ENCODE data around the gene COL19A1. TPM values are rescaled to one million over a fixed set of nuclear protein-coding genes. Genes with fewer than 3 reads are reported as not detected.

COL19A1 gene
- total RNA-seq, 2 donors from 2014 or later = 0.42 TPM; not detected in 1

DNA sequence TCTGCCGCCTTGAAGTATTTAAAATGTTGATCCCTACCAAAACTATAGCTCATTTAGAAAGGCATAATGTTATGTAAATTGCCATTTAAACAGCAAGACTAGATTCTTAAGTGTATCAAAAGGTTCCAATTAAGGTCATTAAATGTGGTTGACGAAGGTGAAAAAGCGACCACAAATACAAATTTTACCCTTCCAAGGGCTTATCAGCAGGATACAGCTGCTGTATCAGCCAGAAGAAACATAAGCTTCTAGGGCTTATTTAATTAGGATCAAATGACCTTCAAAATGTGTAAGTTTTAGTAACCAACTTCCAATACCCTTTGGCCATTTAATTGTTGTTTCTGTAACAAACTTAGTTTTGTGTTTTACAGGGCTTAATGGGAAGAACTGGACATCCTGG is 296.6 kb downstream of the COL19A1 start:
- DNase-seq (ENCODE audit: low spot score) (no peak), ATAC-seq (no peak)
- Mint-ChIP-seq H3K4me1 (ENCODE audit: low read depth in 2 of 2) (no peaks in the 10 kb centered on the region), H3K4me3 (no peak overlapping the region), H3K27me3 (peaks cover 0 to 6% of the 10 kb centered on the region in 2 donors), H3K36me3 (no peaks in the 10 kb centered on the region), H3K9me3 (no peaks in the 10 kb centered on the region), H3K27ac (no peak overlapping the region)

DNA sequence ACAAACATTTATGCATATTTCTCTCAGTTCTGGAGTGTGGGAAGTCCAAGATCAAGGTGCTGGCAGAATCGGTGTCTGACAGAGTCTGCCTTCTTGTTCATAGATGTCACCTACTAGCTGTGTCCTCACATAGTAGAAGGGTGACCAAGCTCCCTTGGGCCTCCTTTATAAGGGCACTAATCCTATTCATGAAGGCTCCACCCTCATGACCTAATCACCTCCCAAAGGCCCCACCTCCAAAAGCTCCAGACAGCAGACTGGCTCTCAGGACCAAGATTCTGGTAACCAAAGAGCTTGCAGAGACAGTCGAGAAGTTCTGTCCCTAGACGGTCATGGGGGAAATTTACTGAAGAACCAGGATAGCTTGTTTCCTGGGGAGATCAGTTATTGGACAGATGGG is 297.4 kb downstream of the COL19A1 start:
- no peak overlapping the region for H3K27ac Mint-ChIP-seq
- ATAC-seq (no peak), DNase-seq (ENCODE audit: low spot score) (no peak)
- no peaks in the 10 kb centered on the region for H3K36me3 Mint-ChIP-seq
- H3K4me1 Mint-ChIP-seq (ENCODE audit: low read depth in 2 of 2) = no peaks in the 10 kb centered on the region
- no peak overlapping the region for H3K4me3 Mint-ChIP-seq
- H3K9me3 Mint-ChIP-seq = no peaks in the 10 kb centered on the region
- H3K27me3 Mint-ChIP-seq = peaks cover 0 to 6% of the 10 kb centered on the region in 2 donors

DNA sequence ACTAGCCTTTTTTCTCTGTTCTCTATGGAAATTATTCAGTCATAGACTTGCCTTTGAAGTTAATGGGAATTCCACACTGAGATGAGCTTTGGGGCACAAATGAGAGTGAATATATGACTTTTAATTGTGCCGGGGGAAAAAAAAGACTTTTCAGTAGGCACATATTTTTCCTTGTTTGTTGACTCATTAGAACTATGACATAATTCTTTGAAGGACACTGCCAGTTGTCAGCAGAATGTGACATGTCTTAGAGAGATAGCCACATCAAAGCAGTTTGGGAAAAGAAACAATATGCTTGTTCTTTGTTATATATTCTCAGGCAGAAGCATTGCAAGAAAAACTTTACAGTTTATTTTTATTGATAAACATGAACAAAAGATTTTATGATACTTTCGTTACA is 298.2 kb downstream of the COL19A1 start:
- H3K4me3 Mint-ChIP-seq = no peak overlapping the region
- no peaks in the 10 kb centered on the region for H3K4me1 Mint-ChIP-seq (ENCODE audit: low read depth in 2 of 2)
- H3K9me3 Mint-ChIP-seq = no peaks in the 10 kb centered on the region
- ATAC-seq (no peak), DNase-seq (ENCODE audit: low spot score) (no peak)
- H3K27me3 Mint-ChIP-seq = peaks cover 0 to 9% of the 10 kb centered on the region in 2 donors
- H3K36me3 Mint-ChIP-seq = no peaks in the 10 kb centered on the region
- no peak overlapping the region for H3K27ac Mint-ChIP-seq

DNA sequence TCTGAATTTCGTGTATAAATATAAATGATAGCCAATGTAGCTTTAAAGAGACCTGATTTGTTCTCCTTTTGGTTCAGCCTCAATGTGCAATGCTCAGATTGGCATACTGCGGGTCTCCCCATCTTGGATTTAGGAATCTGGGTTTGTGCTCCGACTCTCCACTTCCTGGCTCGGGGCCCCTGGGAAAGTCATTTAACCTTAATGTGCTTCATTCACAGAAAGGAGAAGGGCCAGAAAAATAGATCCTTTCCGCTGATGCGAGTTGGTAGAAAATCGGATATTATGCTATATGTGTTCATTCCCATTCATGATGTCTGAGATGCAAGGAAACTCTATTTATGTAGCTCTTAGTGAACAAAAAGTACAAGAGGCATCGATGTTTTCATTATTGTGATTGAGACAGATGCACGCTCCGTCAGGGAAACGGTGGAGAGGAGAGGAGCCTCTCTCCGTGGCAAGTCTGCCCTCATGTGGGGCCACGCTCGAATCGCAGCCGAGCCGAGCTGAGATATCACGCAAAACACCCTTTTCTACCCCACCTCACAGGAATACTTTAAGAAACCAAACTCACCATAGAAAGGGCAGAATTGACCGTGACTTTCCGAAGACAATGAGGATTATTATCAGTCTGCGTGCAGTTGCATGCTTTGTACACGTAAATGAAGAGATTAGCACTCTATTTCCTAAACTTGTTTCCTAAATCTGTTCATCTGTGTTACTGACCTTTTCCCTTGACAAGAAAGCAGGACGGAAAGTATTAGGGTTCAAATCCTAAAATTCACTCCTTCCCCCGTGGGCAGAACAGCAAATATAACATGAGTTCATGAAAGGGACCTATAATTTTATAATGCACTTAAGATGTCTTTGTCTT is 300.0 kb downstream of the COL19A1 start:
- H3K9me3 Mint-ChIP-seq = no peaks in the 10 kb centered on the region
- DNase-seq (ENCODE audit: low spot score) (no peak), ATAC-seq (no peak)
- H3K4me1 Mint-ChIP-seq (ENCODE audit: low read depth in 2 of 2) = no peaks in the 10 kb centered on the region
- peaks cover 0 to 14% of the 10 kb centered on the region in 2 donors for H3K27me3 Mint-ChIP-seq
- no peak overlapping the region for H3K27ac Mint-ChIP-seq
- no peak overlapping the region for H3K4me3 Mint-ChIP-seq
- no peaks in the 10 kb centered on the region for H3K36me3 Mint-ChIP-seq

DNA sequence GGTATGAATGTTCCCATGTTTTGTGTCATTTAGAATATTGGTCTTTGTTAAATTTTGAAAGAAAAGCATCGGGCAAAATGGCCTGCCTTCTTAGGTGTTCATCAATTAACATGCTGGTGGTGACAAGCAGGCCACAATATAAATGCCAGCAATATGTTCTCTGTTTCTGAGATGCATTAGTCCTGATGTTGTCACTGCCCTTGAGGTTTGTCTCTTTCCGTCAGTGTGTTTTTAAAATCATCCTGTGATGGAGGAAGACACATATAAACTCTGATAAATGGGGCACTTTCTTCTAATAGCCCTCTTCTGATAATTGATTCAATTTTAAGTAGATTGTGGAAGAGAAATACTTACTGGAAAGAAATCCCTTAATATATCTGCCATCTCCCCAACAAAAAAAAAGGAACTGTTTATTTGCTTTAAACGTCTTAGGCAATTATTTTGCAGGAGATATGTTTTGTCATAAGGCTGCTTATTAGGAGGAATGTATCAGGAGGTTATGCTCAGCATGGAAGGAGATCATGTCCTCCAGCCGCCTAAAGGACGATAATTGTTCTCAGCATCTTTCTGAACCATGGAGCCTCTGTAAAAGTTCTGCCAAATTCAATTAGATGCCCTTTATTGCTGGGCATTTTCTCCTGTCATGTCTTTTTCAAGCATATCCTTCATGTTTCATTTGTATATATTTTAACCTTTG is 302.5 kb downstream of the COL19A1 start:
- no peak overlapping the region for H3K4me3 Mint-ChIP-seq
- H3K36me3 Mint-ChIP-seq = no peaks in the 10 kb centered on the region
- peaks cover 0 to 14% of the 10 kb centered on the region in 2 donors for H3K27me3 Mint-ChIP-seq

DNA sequence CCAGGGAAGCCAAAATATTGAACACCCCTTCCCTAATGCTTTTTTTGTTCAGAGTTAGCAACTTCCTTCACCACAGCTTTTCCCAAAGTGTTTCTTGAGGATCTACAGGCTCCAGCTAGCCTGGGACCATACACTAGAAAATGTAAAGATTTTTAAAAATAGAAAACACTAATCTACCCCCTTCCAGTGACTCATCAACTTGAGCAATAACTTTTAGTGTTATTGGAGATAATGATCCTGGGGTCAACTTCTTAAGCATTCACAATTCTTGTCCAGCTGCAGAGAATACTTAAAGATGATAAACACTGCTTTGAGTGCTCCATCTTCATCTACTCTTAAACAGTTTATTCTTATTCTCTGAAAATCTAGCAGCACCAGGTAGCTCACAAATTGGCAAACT is 304.9 kb downstream of the COL19A1 start:
- Mint-ChIP-seq H3K4me3 (no peak overlapping the region), H3K27me3 (peaks cover 0 to 14% of the 10 kb centered on the region in 2 donors), H3K9me3 (no peaks in the 10 kb centered on the region), H3K27ac (no peak overlapping the region), H3K36me3 (no peaks in the 10 kb centered on the region), H3K4me1 (ENCODE audit: low read depth in 2 of 2) (no peaks in the 10 kb centered on the region)
- ATAC-seq = no peak
- DNase-seq (ENCODE audit: low spot score) = no peak

More for the DNA sequence above, 302.5 kb downstream of the COL19A1 start:
- Mint-ChIP-seq H3K4me1 (ENCODE audit: low read depth in 2 of 2) (no peaks in the 10 kb centered on the region), H3K9me3 (no peaks in the 10 kb centered on the region), H3K27ac (no peak overlapping the region)
- ATAC-seq (no peak), DNase-seq (ENCODE audit: low spot score) (no peak)

DNA sequence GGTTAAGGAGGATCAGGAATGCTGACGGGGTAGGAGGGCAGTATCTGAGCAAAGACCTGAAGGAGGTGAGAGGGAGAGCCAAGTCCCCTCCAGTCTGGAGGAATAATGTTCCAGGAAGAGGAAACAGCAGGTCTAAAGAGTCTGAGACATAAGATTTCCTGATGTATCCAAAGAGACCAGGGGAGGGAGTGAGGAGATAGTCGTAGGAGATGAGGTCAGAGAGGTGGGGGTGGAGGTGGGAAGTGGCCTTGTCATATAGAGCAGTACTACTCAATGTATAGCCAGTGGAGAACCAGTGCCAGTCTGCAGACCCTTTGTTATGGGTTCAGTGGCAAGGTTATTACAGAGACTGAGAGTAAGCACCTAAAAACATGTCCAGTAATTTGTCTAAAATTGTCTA is 305.9 kb downstream of the COL19A1 start:
- Mint-ChIP-seq H3K4me1 (ENCODE audit: low read depth in 2 of 2) (no peaks in the 10 kb centered on the region), H3K27ac (no peak overlapping the region), H3K27me3 (peaks cover 0 to 8% of the 10 kb centered on the region in 2 donors), H3K4me3 (no peak overlapping the region), H3K9me3 (no peaks in the 10 kb centered on the region), H3K36me3 (no peaks in the 10 kb centered on the region)
- no peak for ATAC-seq
- no peak for DNase-seq (ENCODE audit: low spot score)

DNA sequence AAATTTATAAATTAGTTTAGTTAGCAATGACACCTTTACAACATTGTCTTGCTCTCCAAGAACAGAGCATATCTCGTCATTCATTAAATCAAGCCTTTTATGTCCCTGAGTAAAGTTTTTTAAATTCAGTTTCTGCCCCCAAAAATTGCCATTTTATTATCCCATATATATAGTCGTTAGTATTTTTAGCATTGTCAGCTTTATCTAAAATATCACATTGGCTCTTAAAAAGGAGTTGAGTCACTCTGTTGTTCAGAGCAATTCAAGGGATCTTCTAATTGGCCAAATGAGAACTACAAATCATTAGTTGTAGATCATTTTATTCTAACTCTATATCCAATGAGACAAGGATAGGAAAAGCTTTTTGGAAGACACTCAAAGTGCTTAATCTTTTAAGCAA is 309.4 kb downstream of the COL19A1 start:
- H3K36me3 Mint-ChIP-seq = no peaks in the 10 kb centered on the region
- no peak overlapping the region for H3K4me3 Mint-ChIP-seq
- no peak overlapping the region for H3K27ac Mint-ChIP-seq
- ATAC-seq (no peak), DNase-seq (ENCODE audit: low spot score) (no peak)
- H3K9me3 Mint-ChIP-seq = no peaks in the 10 kb centered on the region
- no peaks in the 10 kb centered on the region for H3K4me1 Mint-ChIP-seq (ENCODE audit: low read depth in 2 of 2)
- H3K27me3 Mint-ChIP-seq = no peaks in the 10 kb centered on the region

DNA sequence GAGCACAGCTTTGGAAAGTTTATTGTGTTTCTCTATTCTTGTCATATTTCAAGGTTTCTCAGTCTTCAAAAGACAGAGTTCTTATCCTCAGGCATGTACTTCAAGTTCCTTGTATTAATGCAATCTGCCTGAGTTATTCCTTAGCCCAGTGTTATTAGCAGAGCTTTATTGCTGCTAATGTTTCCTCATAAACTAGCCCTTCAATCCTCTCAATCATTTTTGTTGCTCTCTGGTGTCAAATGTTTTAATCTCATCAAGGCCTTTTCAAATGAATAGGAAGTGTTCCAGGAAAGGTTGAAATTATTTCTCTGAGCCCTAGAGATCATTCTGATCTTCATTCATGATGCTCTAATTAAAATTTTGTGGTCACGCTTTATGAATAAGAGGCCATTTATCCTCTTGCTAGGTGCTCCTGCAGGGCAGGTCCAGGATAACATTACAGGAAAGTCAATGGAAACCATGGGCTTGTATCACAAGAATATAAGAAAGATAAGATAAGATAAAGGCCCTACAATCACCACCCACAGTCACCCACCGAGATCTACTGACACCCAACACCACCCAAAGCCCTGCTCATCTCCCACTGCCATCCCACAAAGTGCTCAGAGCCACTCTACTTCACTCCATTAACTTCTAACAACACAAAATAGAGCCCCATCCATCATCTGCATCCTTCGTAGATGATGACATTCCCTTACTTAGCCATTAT is 310.6 kb downstream of the COL19A1 start:
- Mint-ChIP-seq H3K27me3 (no peaks in the 10 kb centered on the region), H3K4me3 (no peak overlapping the region), H3K9me3 (no peaks in the 10 kb centered on the region), H3K27ac (no peak overlapping the region), H3K4me1 (ENCODE audit: low read depth in 2 of 2) (no peaks in the 10 kb centered on the region), H3K36me3 (no peaks in the 10 kb centered on the region)
- ATAC-seq = no peak
- DNase-seq (ENCODE audit: low spot score) = no peak

DNA sequence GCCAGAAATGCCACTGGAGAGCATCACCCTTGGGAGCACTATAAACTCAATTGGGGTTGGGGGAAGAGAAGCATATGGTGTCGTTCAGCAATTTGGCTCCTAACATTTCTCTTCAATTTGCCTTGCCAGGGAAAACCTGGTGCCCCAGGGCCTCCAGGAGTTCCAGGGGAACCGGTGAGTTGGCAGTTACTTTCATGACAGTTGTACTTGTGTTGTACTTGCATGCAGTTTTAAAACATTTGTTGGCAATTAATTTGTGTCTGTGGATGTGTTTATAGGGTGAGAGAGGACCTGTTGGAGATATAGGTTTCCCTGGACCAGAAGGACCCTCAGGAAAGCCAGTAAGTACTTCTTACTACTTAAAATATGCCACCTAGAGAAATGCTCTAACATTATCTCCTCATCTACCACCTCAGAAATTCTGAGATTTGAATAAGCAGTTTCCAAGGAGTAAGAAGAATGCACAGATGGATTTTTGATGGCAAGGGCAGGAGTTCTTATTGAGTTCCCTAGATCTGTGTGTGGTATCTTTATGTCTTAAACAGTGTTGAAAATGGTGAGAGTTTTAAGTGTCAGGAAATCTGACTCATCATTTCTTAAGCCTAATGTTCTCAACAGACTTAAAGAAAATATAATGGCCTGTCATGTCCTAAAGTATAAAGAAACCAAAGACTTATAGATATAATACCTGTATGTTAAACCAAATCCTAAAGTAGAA is 314.0 kb downstream of the COL19A1 start:
- no peak for ATAC-seq
- Mint-ChIP-seq H3K27me3 (no peaks in the 10 kb centered on the region), H3K36me3 (no peaks in the 10 kb centered on the region), H3K4me3 (no peak overlapping the region), H3K4me1 (ENCODE audit: low read depth in 2 of 2) (no peaks in the 10 kb centered on the region), H3K9me3 (no peaks in the 10 kb centered on the region), H3K27ac (no peak overlapping the region)
- no peak for DNase-seq (ENCODE audit: low spot score)

DNA sequence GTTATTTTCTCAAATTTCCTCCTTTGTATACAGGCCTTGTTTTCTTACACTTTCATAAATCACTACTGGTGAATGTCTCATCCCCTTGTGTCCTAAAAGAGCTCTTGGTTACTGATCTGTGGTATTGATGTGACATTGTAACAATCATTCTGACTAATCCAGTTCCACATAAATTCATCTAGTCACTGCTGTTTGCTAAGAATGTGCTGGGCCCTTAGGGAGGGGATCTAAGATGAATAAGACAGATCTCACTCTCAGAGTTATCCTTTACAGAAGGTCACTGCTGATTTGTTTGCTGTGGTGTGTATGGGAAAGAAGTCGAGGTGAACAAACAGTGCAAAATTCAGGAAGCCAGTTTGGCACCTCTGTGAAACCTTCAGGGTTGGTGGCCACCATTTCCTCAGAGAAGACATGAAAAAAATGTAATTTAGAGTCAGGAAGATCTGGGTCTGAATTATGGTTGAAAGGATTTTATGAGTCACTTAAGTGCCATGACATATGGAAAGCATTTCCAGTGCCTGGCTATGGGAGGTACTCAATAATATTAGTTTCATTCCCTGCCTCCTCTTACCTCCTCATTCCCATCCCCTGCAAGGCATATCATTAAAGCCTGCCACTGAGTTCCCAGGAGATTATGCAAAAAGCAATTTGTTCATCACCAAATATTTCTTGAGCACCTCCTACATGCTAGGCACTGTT is 314.7 kb downstream of the COL19A1 start:
- ATAC-seq = no peak

DNA sequence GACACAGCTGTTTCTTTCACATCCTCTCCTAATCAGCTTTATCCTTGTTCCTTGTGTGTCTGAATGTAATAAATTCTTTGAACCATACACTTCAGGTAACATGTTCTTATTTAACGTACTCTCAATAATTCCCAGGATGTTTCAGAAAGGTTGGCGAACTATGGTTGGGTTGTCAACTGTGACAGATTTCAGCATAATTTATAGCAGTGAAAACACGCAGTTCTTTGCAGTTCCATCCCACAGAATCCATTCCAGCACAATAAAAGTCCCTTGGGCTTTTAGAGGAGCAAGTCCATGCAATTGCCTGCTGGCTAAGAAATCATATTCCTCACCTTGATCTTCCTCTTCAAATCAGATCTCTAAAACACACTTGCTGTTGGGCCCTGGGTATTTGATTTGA is 317.2 kb downstream of the COL19A1 start:
- DNase-seq (ENCODE audit: low spot score) (no peak), ATAC-seq (no peak)
- Mint-ChIP-seq H3K4me1 (ENCODE audit: low read depth in 2 of 2) (no peaks in the 10 kb centered on the region), H3K9me3 (peaks cover 3% of the 10 kb centered on the region), H3K36me3 (no peaks in the 10 kb centered on the region), H3K4me3 (no peak overlapping the region), H3K27ac (no peak overlapping the region), H3K27me3 (no peaks in the 10 kb centered on the region)

More for the DNA sequence above, 314.7 kb downstream of the COL19A1 start:
- H3K27ac Mint-ChIP-seq = no peak overlapping the region
- no peaks in the 10 kb centered on the region for H3K9me3 Mint-ChIP-seq
- no peaks in the 10 kb centered on the region for H3K36me3 Mint-ChIP-seq
- H3K27me3 Mint-ChIP-seq = no peaks in the 10 kb centered on the region
- no peak overlapping the region for H3K4me3 Mint-ChIP-seq
- DNase-seq (ENCODE audit: low spot score) = no peak
- no peaks in the 10 kb centered on the region for H3K4me1 Mint-ChIP-seq (ENCODE audit: low read depth in 2 of 2)

DNA sequence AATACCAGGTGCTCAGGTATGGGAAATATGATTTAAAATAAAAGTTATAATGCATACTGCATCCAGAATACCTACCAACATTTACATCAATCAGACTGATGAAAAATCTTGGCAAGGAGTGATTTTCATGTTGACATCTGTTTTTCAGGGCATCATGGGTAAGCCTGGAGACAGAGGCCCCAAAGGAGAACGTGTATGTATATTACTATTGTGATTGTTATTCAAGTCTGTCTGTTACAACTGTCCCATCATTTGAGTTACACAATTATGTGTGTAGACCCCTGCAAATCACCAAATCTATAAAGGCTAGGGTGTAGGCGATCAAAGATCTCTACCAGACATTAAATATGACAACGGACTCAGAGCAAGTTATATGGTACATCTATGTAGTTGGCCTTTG is 318.4 kb downstream of the COL19A1 start:
- Mint-ChIP-seq H3K4me3 (no peak overlapping the region), H3K27ac (no peak overlapping the region)
- no peak for ATAC-seq

More for the DNA sequence above, 318.4 kb downstream of the COL19A1 start:
- no peak for DNase-seq (ENCODE audit: low spot score)
- Mint-ChIP-seq H3K4me1 (ENCODE audit: low read depth in 2 of 2) (no peaks in the 10 kb centered on the region), H3K36me3 (no peaks in the 10 kb centered on the region), H3K27me3 (no peaks in the 10 kb centered on the region), H3K9me3 (peaks cover 3% of the 10 kb centered on the region)
